B cell (primary cell): Measurements from ENCODE around the gene MAPK8IP2. TPM values are rescaled to one million over a fixed set of nuclear protein-coding genes. Genes with fewer than 3 reads are reported as not detected.
"Not testable (repeated sequence)": the region's sequence is repeated elsewhere in the genome, so short reads cannot be mapped to it uniquely, and the experiment has no call there.

ENCODE experiments used
- ATAC-seq: fragments of 200-7000 bp; cut with Tn5 transposase; one replicate; pipeline ENCODE4 v1.10.0; 2021; ENCODE audit warnings: low read depth, mild to moderate bottlenecking, moderate number of reproducible peaks, moderate library complexity
- CTCF ChIA-PET: fragments of 350-600 bp; sonication (Branson Sonifier 250); formaldehyde crosslinking; loops from one replicate; lab custom pipeline; 2021; ENCODE audit warnings: antibody characterized with exemption, inconsistent platforms; lab: Charles Lee
- POLR2A ChIA-PET: fragments of 350-600 bp; sonication (Branson Sonifier 250); formaldehyde crosslinking; loops from one replicate; lab custom pipeline; 2021; ENCODE audit warnings: antibody characterized with exemption; lab: Charles Lee
- DNase-seq: peaks from one replicate; pipeline ENCODE4 v3.0.0; 2013
- H2AFZ ChIP-seq: 2 replicates; pipeline ENCODE4 v1.6.1; 2012; ENCODE audit warnings: mild to moderate bottlenecking, low read depth, low read length; ENCODE audit not compliant: insufficient read depth, poor library complexity, severe bottlenecking
- H3K27ac ChIP-seq, 2 donors: 1 replicate in 1 of 2; 2 replicates in 1 of 2; pipeline ENCODE4 v1.5.1; 2012 to 2013; ENCODE audit warnings: low read length in 2 of 2, mild to moderate bottlenecking in 2 of 2, moderate library complexity in 1 of 2
- H3K27me3 ChIP-seq, 4 experiments: fragments of 200-600 bp in 1 of 4; sonication (generic) in 1 of 4; replicated peaks in 1 of 4; 1 replicate in 2 of 4; 2 replicates in 2 of 4; pipeline versions ENCODE4 v1.6.1 to v1.7.0; 2013 to 2016; ENCODE audit warnings: low read length in 3 of 4, mild to moderate bottlenecking in 2 of 4, mixed read lengths in 1 of 4, moderate library complexity in 1 of 4; ENCODE audit not compliant: insufficient read depth in 4 of 4, control insufficient read depth in 3 of 4; ENCODE audit errors: control extremely low read depth in 1 of 4
- H3K36me3 ChIP-seq, 2 experiments: replicated peaks in 1 of 2; 1 replicate in 1 of 2; 2 replicates in 1 of 2; pipeline versions ENCODE4 v1.6.1 to v1.7.1; 2013; ENCODE audit warnings: low read length in 1 of 2; ENCODE audit not compliant: insufficient read depth in 2 of 2, control insufficient read depth in 1 of 2; ENCODE audit errors: control extremely low read depth in 1 of 2, extremely low read depth in 1 of 2
- H3K4me1 ChIP-seq, 2 donors: fragments of 200-600 bp in 1 of 2; sonication (generic) in 1 of 2; 1 replicate in 1 of 2; 2 replicates in 1 of 2; pipeline versions ENCODE4 v1.5.1 to v1.6.1; 2013 to 2017; ENCODE audit warnings: low read length in 2 of 2; ENCODE audit not compliant: control insufficient read depth in 2 of 2, insufficient read depth in 2 of 2
- H3K4me2 ChIP-seq: replicated peaks from 2 replicates; pipeline ENCODE3; 2012; ENCODE audit warnings: mild to moderate bottlenecking, low read depth, low read length; ENCODE audit not compliant: poor library complexity, severe bottlenecking
- H3K4me3 ChIP-seq, 5 experiments: fragments of 200-600 bp in 1 of 5; sonication (generic) in 1 of 5; 1 replicate in 3 of 5; 2 replicates in 2 of 5; pipeline versions ENCODE4 v1.5.1 to v1.7.0; 2011 to 2016; ENCODE audit warnings: low read length in 4 of 5, mild to moderate bottlenecking in 4 of 5, low read depth in 2 of 5, control low read depth in 1 of 5, moderate library complexity in 1 of 5; ENCODE audit not compliant: insufficient read depth in 1 of 5; ENCODE audit errors: control extremely low read depth in 1 of 5, extremely low read depth in 1 of 5
- H3K79me2 ChIP-seq: fragments of 200-600 bp; sonication (generic); one replicate; pipeline ENCODE4 v1.6.0; 2016; ENCODE audit warnings: low read length; ENCODE audit not compliant: control insufficient read depth, insufficient read depth
- H3K9ac ChIP-seq: fragments of 200-600 bp; sonication (generic); 2 replicates; pipeline ENCODE4 v1.6.1; 2017; ENCODE audit warnings: mild to moderate bottlenecking, low read length, moderate library complexity
- H3K9me3 ChIP-seq, 3 donors: one replicate each; pipeline versions ENCODE4 v1.6.1 to v1.7.1; 2013; ENCODE audit warnings: low read length in 2 of 3; ENCODE audit not compliant: control insufficient read depth in 2 of 3, insufficient read depth in 1 of 3; ENCODE audit errors: control extremely low read depth in 1 of 3
- H4K20me1 ChIP-seq: 2 replicates; pipeline ENCODE4 v1.6.0; 2012; ENCODE audit warnings: mild to moderate bottlenecking, low read length; ENCODE audit not compliant: insufficient read depth, control insufficient read depth, poor library complexity, severe bottlenecking
- H3K27ac Mint-ChIP-seq: one replicate; pipeline ENCODE4 v1.8.0; 2021; ENCODE audit warnings: mixed read lengths
- H3K27me3 Mint-ChIP-seq: one replicate; pipeline ENCODE4 v1.8.0; 2021; ENCODE audit warnings: mixed read lengths
- H3K4me1 Mint-ChIP-seq: one replicate; pipeline ENCODE4 v1.8.0; 2021; ENCODE audit warnings: mixed read lengths
- H3K4me3 Mint-ChIP-seq: one replicate; pipeline ENCODE4 v1.8.0; 2021; ENCODE audit warnings: mixed read lengths
- H3K9me3 Mint-ChIP-seq: one replicate; pipeline ENCODE4 v1.8.0; 2022; ENCODE audit warnings: mixed read lengths; ENCODE audit not compliant: insufficient read depth
- CTCF ChIP-seq: fragments of 200-600 bp; IDR thresholded peaks from one replicate; pipeline ENCODE4 v1.8.0; 2022; ENCODE audit warnings: antibody characterized with exemption, mild to moderate bottlenecking
- EZH2 ChIP-seq: IDR thresholded peaks from 2 replicates; pipeline ENCODE4 v1.6.1; 2012; ENCODE audit warnings: borderline replicate concordance, low read depth, mild to moderate bottlenecking, moderate library complexity, low read length; ENCODE audit not compliant: insufficient read depth, poor library complexity, severe bottlenecking
- WGBS: methylation state at CpG from one replicate; pipeline ENCODE4 v1.1.5; 2013; ENCODE audit warnings: missing lambda C conversion rate; ENCODE audit not compliant: insufficient coverage; 5-methylcytosine and 5-hydroxymethylcytosine counted together
- intact Hi-C: fragments of 100-400 bp; cut with micrococcal nuclease; formaldehyde crosslinking; loops from one replicate; pipeline ENCODE4 v1.10.0; 2022
- polyA plus RNA-seq: library from polyadenylated mRNA; depleted of rRNA; stranded (reverse); fragments of >200 nt; gene quantifications from 2 replicates; pipeline ENCODE4 v1.2.3, GENCODE V29; 2012
- total RNA-seq, 2 donors: library from RNA; stranded (reverse); fragments of 120-200 nt in 1 of 2; gene quantifications; 1 replicate in 1 of 2; 2 replicates in 1 of 2; pipeline versions ENCODE4 v1.2.3 to v1.2.4, GENCODE V29; 2013 to 2022

The MAPK8IP2 gene
- total and polyA plus RNA-seq, 2 donors (not counting 1 experiment from before 2014, with no cell fraction given), result 0.19 to 0.39 TPM

GRCh38 chr22:50613291-50613981, 12.8 kb downstream of the MAPK8IP2 start:
- no peak for DNase-seq
- no peaks in the 10 kb centered on the region for H3K79me2 ChIP-seq
- no peak overlapping the region for H3K4me2 ChIP-seq
- H3K27ac ChIP-seq, result no peak overlapping the region
- intact Hi-C loops, result no loop called here
- H3K36me3 ChIP-seq, result no peaks in the 10 kb centered on the region
- H3K9me3 Mint-ChIP-seq, result no peaks in the 10 kb centered on the region
- no peak overlapping the region for H3K4me3 Mint-ChIP-seq
- peaks cover 30% of the 10 kb centered on the region for H3K27me3 Mint-ChIP-seq
- H3K27ac Mint-ChIP-seq, result no peak overlapping the region
- CTCF ChIA-PET, result no interaction called here
- TF ChIP-seq EZH2 (no peak), CTCF (no peak)
- H3K4me3 ChIP-seq, result no peak overlapping the region
- POLR2A ChIA-PET, result no interaction called here
- H3K9me3 ChIP-seq, result peaks cover 0 to 9% (median 0%) of the 10 kb centered on the region in 3 donors
- no peaks in the 10 kb centered on the region for H3K4me1 ChIP-seq
- peaks cover 0 to 17% (median 0%) of the 10 kb centered on the region in 4 experiments for H3K27me3 ChIP-seq
- no peaks in the 10 kb centered on the region for H4K20me1 ChIP-seq
- peaks cover 1% of the 10 kb centered on the region for H3K4me1 Mint-ChIP-seq
- 93% methylated on average over 19 of the region's 22 CpGs for WGBS
- H2AFZ ChIP-seq, result no peak overlapping the region
- no peak overlapping the region for H3K9ac ChIP-seq
- no peak for ATAC-seq

GRCh38 chr22:50614296-50614695, 13.7 kb downstream of the MAPK8IP2 start:
- H3K9ac ChIP-seq, POLR2A ChIA-PET, H3K4me3 ChIP-seq, ATAC-seq, H4K20me1 ChIP-seq, H3K4me3 Mint-ChIP-seq, H3K36me3 ChIP-seq, H3K79me2 ChIP-seq, H2AFZ ChIP-seq, H3K4me1 Mint-ChIP-seq, H3K27ac ChIP-seq, intact Hi-C loops, DNase-seq, H3K4me2 ChIP-seq, H3K9me3 ChIP-seq, H3K27ac Mint-ChIP-seq, H3K4me1 ChIP-seq, H3K9me3 Mint-ChIP-seq: not testable (repeated sequence)
- WGBS, result no CpG with 5 or more reads among the region's 3 CpGs
- peaks cover 25% of the 10 kb centered on the region for H3K27me3 Mint-ChIP-seq
- peaks cover 0 to 17% (median 0%) of the 10 kb centered on the region in 4 experiments for H3K27me3 ChIP-seq
- CTCF ChIA-PET, result interaction anchor here (0.6 kb wide), 2 partner anchors 115 to 405 kb away, joined by 3 read pairs; no protein-coding TSS in a partner anchor
